Occipital lobe (tissue), 2 donors: ENCODE measurements around the gene FMNL1. TPM values are rescaled to one million over a fixed set of nuclear protein-coding genes. Genes with fewer than 3 reads are reported as not detected.
"Not testable (repeated sequence)": the region's sequence is repeated elsewhere in the genome, so short reads cannot be mapped to it uniquely, and the experiment has no call there.

Experiments used
- DNase-seq: peaks from one replicate; lab custom pipeline; 2025; lab: John Stamatoyannopoulos, UW
- total RNA-seq: library from RNA; depleted of rRNA; stranded (reverse); fragments of >200 nt; gene quantifications from one replicate; pipeline ENCODE4 v1.2.3, GENCODE V29; 2014

FMNL1 gene
- total RNA-seq = 1.9 TPM

- DNase-seq = no peak
Measured at GRCh38 chr17:45221081-45222013, at the start of gene FMNL1. FMNL1 (plus strand) TSS chr17:45221885; CDS start chr17:45222125, 240 bp downstream.

GRCh38 chr17:45172232-45172540, 49.5 kb upstream of the FMNL1 start:
- DNase-seq = no peak

GRCh38 chr17:45172541-45173286, 49.0 kb upstream of the FMNL1 start:
- DNase-seq = peak; percentile 85

GRCh38 chr17:45175759-45176115, 45.9 kb upstream of the FMNL1 start:
- no peak for DNase-seq

GRCh38 chr17:45177563-45177962, 44.1 kb upstream of the FMNL1 start:
- no peak for DNase-seq

- no peak for DNase-seq
Measured at GRCh38 chr17:45184144-45184543, 37.5 kb upstream of the FMNL1 start.

- no peak for DNase-seq
Measured at GRCh38 chr17:45186801-45187354, 34.8 kb upstream of the FMNL1 start.

GRCh38 chr17:45189009-45189408, 32.7 kb upstream of the FMNL1 start:
- DNase-seq = no peak

GRCh38 chr17:45190503-45191255, 31.0 kb upstream of the FMNL1 start:
- no peak for DNase-seq

GRCh38 chr17:45195424-45195823, 26.3 kb upstream of the FMNL1 start:
- no peak for DNase-seq

- DNase-seq = no peak
Measured at GRCh38 chr17:45197108-45197507, 24.6 kb upstream of the FMNL1 start.

- DNase-seq = peak; percentile 79
Measured at GRCh38 chr17:45197555-45198334, 23.9 kb upstream of the FMNL1 start.

GRCh38 chr17:45200701-45201100, 21.0 kb upstream of the FMNL1 start:
- DNase-seq = no peak

- no peak for DNase-seq
Measured at GRCh38 chr17:45201457-45201856, 20.2 kb upstream of the FMNL1 start.

- DNase-seq = not testable (repeated sequence)
Measured at GRCh38 chr17:45201880-45202279, 19.8 kb upstream of the FMNL1 start.

GRCh38 chr17:45218895-45219661, 2.6 kb upstream of the FMNL1 start:
- peak; percentile 60 for DNase-seq

- DNase-seq = no peak
Measured at GRCh38 chr17:45220079-45220478, 1.6 kb upstream of the FMNL1 start.

- no peak for DNase-seq
Measured at GRCh38 chr17:45222014-45222288, 266 bp downstream of the FMNL1 start.

- no peak for DNase-seq
Measured at GRCh38 chr17:45222289-45222995, 757 bp downstream of the FMNL1 start.
